Panc1 (cell line): ENCODE data around the gene DIAPH1.

Experiments
- POLR2AphosphoS5 ChIP-seq: IDR thresholded peaks from 2 replicates; pipeline ENCODE4 v1.6.1; 2012; ENCODE audit warnings: mild to moderate bottlenecking, low read depth, low read length, moderate library complexity
- TF ChIP-seq, protein P1 (sequence below): fragments of 450-650 bp; IDR thresholded peaks from 2 replicates; pipeline ENCODE4 v1.5.1; 2017; ENCODE audit warnings: mild to moderate bottlenecking
- TF ChIP-seq, protein P2 (sequence below), 2 experiments: IDR thresholded peaks; 2 replicates each; pipeline ENCODE4 v1.6.1; 2011 to 2012; ENCODE audit warnings: low read depth in 2 of 2, control low read depth in 1 of 2, low read length in 1 of 2, mild to moderate bottlenecking in 1 of 2, moderate library complexity in 1 of 2; ENCODE audit not compliant: insufficient read depth in 1 of 2

DNA sequence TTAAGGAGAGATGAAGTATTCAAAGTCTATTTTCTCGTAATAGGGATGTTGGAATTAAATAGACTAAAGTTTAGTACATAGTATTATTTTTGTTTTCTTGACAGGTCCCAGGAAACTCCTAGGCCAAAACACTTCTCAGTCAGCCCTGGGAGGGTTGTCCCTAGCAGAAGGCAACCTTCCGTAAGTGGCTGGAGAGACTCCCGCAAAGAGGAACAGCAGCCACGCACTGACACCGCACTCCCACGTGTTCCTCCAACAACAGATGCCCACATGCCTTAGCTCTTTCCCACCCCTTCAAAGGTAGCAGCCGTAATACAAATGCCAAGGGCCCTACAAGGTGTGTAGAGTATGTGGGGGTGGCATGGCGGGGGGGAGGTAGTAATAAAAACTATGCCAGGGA lies 101.5 kb downstream of the DIAPH1 start:
- TF ChIP-seq, protein P1, sequence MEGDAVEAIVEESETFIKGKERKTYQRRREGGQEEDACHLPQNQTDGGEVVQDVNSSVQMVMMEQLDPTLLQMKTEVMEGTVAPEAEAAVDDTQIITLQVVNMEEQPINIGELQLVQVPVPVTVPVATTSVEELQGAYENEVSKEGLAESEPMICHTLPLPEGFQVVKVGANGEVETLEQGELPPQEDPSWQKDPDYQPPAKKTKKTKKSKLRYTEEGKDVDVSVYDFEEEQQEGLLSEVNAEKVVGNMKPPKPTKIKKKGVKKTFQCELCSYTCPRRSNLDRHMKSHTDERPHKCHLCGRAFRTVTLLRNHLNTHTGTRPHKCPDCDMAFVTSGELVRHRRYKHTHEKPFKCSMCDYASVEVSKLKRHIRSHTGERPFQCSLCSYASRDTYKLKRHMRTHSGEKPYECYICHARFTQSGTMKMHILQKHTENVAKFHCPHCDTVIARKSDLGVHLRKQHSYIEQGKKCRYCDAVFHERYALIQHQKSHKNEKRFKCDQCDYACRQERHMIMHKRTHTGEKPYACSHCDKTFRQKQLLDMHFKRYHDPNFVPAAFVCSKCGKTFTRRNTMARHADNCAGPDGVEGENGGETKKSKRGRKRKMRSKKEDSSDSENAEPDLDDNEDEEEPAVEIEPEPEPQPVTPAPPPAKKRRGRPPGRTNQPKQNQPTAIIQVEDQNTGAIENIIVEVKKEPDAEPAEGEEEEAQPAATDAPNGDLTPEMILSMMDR = no peak
- no peak for TF ChIP-seq POLR2AphosphoS5
- TF ChIP-seq, protein P2, sequence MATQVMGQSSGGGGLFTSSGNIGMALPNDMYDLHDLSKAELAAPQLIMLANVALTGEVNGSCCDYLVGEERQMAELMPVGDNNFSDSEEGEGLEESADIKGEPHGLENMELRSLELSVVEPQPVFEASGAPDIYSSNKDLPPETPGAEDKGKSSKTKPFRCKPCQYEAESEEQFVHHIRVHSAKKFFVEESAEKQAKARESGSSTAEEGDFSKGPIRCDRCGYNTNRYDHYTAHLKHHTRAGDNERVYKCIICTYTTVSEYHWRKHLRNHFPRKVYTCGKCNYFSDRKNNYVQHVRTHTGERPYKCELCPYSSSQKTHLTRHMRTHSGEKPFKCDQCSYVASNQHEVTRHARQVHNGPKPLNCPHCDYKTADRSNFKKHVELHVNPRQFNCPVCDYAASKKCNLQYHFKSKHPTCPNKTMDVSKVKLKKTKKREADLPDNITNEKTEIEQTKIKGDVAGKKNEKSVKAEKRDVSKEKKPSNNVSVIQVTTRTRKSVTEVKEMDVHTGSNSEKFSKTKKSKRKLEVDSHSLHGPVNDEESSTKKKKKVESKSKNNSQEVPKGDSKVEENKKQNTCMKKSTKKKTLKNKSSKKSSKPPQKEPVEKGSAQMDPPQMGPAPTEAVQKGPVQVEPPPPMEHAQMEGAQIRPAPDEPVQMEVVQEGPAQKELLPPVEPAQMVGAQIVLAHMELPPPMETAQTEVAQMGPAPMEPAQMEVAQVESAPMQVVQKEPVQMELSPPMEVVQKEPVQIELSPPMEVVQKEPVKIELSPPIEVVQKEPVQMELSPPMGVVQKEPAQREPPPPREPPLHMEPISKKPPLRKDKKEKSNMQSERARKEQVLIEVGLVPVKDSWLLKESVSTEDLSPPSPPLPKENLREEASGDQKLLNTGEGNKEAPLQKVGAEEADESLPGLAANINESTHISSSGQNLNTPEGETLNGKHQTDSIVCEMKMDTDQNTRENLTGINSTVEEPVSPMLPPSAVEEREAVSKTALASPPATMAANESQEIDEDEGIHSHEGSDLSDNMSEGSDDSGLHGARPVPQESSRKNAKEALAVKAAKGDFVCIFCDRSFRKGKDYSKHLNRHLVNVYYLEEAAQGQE (IDR thresholded peaks at IDR 0.05; ENCODE audit: insufficient read depth in 1 of 2, low read depth in 2 of 2, low read length in 1 of 2) = no peak
